ENCODE measurements around the gene RGMB.

The RGMB gene

DNA sequence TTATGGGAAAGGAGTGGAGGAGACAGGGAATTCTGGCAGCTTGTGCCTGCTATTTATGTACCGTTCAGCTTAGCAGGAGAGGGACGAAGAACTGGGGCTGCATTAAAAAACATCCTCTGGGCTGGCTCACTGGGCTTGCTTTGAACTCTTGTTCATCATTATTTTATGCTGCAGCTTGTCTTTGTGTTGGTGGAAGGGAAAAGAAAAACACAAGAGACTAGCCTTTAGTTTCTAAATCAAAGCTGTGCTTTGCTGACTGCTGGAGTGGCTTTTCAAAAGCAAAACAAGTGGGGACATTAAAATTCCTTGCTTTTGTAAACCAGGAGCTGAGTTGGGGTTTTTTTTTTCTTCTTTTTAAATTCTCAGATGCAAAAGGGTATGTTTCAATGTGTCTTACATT lies 5.9 kb upstream of the RGMB start:
- no peak overlapping the region for H3K4me3 ChIP-seq (ENCODE audit: low read depth, low read length)
- DNase-seq (ENCODE audit: low read depth): no peak
- TF ChIP-seq POLR2A (IDR thresholded peaks at IDR 0.05; ENCODE audit: extremely low read depth, insufficient read length) (no peak), MYC (IDR thresholded peaks at IDR 0.05; ENCODE audit: low read depth, low read length) (no peak)
- TF ChIP-seq, protein P1, sequence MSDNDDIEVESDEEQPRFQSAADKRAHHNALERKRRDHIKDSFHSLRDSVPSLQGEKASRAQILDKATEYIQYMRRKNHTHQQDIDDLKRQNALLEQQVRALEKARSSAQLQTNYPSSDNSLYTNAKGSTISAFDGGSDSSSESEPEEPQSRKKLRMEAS (IDR thresholded peaks at IDR 0.05; ENCODE audit: low read depth, low read length): no peak
- TF ChIP-seq, protein P2, sequence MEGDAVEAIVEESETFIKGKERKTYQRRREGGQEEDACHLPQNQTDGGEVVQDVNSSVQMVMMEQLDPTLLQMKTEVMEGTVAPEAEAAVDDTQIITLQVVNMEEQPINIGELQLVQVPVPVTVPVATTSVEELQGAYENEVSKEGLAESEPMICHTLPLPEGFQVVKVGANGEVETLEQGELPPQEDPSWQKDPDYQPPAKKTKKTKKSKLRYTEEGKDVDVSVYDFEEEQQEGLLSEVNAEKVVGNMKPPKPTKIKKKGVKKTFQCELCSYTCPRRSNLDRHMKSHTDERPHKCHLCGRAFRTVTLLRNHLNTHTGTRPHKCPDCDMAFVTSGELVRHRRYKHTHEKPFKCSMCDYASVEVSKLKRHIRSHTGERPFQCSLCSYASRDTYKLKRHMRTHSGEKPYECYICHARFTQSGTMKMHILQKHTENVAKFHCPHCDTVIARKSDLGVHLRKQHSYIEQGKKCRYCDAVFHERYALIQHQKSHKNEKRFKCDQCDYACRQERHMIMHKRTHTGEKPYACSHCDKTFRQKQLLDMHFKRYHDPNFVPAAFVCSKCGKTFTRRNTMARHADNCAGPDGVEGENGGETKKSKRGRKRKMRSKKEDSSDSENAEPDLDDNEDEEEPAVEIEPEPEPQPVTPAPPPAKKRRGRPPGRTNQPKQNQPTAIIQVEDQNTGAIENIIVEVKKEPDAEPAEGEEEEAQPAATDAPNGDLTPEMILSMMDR (IDR thresholded peaks at IDR 0.05; ENCODE audit: low read depth, low read length): no peak

DNA sequence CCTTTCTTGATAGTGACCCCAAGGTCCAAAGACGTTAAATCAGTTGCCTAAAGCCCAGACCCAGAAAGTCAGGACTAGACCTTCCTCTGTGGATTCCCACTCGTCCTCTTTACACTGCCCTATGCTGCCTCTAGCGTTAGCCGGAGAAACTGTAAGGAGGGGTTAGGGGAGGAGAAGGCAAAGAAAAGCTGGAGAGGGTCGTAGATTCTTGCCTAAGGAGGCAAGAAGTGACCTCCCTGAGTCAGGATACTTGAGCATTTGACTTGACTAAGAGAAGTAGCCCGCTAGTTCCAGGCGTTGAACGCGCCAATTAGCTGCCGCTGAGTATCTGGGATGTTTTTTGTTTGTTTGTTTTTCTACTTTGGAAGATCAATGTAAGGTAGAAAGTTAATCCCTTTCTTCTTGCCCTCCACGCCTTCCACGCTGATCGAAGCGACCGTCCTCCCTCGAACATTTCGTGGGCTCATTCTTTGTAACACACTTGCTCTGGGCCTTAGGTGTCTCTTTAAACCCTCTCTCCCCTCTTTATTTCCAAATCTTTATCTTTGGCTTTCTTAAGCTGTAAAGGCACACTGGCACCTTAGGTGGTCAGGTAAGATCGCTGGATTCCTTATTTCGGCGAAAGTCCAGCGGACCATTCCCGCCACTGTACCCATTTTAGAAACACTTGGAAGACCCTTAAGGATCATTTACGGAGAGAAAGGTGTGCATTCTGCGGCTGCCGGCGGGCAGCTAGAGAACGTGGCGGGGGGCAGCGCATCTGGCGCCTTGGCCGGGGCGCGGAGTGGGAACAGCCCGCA lies 5.1 kb upstream of the RGMB start:
- peak; percentile 37 for DNase-seq (ENCODE audit: low read depth)
- TF ChIP-seq, protein P2 (IDR thresholded peaks at IDR 0.05; ENCODE audit: low read depth, low read length): peak; percentile 90
- no peak for TF ChIP-seq MYC (IDR thresholded peaks at IDR 0.05; ENCODE audit: low read depth, low read length)
- H3K4me3 ChIP-seq (ENCODE audit: low read depth, low read length): no peak overlapping the region

DNA sequence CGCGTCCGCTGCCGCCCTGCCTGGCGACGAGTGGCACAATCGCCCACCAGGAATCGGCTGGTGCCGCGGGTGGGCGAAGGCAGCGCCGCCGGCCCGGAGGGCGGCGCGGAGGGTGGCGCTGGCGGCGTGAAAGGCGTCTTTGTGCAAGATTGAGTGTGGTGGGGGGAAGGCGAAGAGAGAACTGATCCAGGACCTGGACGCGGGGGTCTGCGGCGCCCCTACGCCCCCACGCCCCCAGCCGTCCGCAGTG lies 4.6 kb upstream of the RGMB start:
- H3K4me3 ChIP-seq (ENCODE audit: low read depth, low read length): no peak overlapping the region
- TF ChIP-seq, protein P1 (IDR thresholded peaks at IDR 0.05; ENCODE audit: low read depth, low read length): no peak
- TF ChIP-seq POLR2A (IDR thresholded peaks at IDR 0.05; ENCODE audit: extremely low read depth, insufficient read length) (no peak), MYC (IDR thresholded peaks at IDR 0.05; ENCODE audit: low read depth, low read length) (no peak)
- TF ChIP-seq, protein P2 (IDR thresholded peaks at IDR 0.05; ENCODE audit: low read depth, low read length): no peak
- DNase-seq (ENCODE audit: low read depth): no peak

DNA sequence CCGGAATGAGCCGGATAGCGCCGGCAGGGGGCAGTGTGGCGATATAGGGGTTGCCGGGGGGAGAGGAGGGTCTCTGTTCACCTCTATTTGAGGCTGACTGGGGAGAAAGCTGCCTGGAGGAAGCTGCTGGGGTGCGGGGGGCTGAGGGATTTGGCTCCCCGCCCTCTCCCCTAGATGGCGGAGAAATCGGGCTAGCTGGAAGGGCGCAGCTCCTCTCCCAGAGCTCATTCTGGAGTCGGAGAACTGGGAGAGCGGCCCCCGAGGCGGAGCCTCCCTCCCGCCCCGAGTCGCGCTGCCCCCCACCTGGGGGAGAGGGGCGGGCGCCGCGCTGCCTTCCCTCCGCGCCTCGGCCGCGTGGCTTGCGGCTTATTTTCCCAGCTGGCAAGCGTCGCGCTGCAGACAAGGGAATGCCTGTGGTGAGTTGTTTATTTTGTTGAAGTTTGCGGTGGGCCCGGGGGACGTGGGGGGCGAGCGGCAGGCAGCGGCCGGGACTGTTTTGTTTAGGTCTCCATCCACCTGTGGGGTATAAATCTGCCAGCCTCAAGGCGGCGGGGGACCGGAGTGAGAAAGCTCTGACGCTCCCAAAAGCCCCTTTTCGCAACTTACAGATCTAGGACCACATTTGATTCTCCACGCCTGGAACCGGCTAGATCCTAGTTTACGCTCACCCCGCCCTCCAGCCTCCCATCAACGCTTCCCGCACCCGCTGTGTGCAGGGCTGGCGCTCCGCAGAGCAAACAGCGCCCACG lies 4.1 kb upstream of the RGMB start:
- DNase-seq (ENCODE audit: low read depth): peak; percentile 4
- TF ChIP-seq, protein P2 (IDR thresholded peaks at IDR 0.05; ENCODE audit: low read depth, low read length): no peak
- TF ChIP-seq MYC (IDR thresholded peaks at IDR 0.05; ENCODE audit: low read depth, low read length) (no peak), POLR2A (IDR thresholded peaks at IDR 0.05; ENCODE audit: extremely low read depth, insufficient read length) (no peak)
- TF ChIP-seq, protein P1 (IDR thresholded peaks at IDR 0.05; ENCODE audit: low read depth, low read length): no peak
- no peak overlapping the region for H3K4me3 ChIP-seq (ENCODE audit: low read depth, low read length)

DNA sequence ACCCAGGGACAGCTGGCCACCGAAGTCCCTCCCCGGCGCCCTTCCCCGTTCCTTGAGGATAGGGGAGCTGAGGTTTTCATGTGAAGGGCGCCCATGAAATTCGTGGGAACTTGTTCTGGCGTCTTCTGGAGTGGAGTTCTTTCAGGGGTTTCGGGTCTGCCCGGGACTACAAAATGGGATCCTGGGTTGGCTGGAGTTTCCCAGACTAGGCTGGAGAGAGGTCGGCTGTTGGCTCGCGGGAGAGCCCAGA lies 3.6 kb upstream of the RGMB start:
- H3K4me3 ChIP-seq (ENCODE audit: low read depth, low read length): no peak overlapping the region
- TF ChIP-seq, protein P2 (IDR thresholded peaks at IDR 0.05; ENCODE audit: low read depth, low read length): no peak
- TF ChIP-seq, protein P1 (IDR thresholded peaks at IDR 0.05; ENCODE audit: low read depth, low read length): no peak
- TF ChIP-seq POLR2A (IDR thresholded peaks at IDR 0.05; ENCODE audit: extremely low read depth, insufficient read length) (no peak), MYC (IDR thresholded peaks at IDR 0.05; ENCODE audit: low read depth, low read length) (no peak)
- no peak for DNase-seq (ENCODE audit: low read depth)

Data from NB4 (cell line).